GM18498 (cell line): ENCODE measurements around the gene TMPRSS13.

Experiments used
- ATAC-seq: cut with Tn5 transposase; IDR thresholded peaks from one replicate; pipeline ENCODE4 v1.9.1; 2021; ENCODE audit warnings: mild to moderate bottlenecking, moderate library complexity; ENCODE audit not compliant: unreplicated experiment

The TMPRSS13 gene

DNA sequence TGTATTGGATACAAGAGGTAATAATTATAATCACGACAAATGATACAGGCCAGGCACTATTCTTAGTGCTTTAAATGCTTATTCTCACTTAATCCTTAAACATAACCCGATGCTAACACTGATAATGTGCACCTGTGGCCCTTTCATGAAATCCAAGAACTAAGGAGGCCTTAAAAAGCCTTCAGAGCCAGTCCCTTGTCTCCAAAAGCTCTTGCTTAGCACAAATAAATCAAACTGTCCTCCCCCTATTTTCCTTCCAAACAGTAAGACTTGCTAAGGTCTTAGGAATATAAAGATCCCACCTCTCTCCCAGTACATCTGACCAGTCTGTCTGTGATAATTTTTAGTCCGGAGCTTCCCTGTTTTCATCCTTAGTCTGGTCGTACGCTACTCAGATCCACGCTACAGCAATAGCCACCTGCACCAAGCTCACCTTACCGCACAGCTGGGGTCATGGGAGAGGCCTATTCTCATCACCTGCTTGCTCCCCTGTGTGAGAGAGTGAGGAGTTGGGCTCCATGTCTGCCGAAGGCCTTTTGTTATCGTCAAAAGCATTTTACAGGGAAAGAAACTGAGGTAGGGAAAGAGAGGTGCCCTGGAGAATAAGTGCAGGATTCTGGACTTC, 69.6 kb downstream of the TMPRSS13 start:
- no peak for ATAC-seq

DNA sequence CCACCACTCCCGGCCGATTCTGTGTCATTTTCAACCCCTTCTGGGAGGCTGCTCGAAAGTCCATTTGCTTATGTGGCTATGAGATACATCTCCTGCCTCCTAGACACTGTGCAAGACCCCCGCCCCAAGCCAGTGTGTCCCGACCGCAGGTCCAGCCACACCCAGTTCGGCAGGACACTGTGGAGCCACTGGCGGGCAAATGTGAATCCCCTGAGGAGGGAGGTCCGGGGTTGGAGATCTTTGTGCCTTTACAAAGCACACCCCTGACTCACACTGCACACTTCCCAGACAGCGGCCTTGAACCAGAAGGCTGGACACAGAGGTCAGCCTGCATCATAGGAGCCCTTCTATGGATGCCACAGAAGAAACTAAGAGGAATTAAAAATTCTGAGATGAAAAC, 70.1 kb downstream of the TMPRSS13 start:
- ATAC-seq = no peak

DNA sequence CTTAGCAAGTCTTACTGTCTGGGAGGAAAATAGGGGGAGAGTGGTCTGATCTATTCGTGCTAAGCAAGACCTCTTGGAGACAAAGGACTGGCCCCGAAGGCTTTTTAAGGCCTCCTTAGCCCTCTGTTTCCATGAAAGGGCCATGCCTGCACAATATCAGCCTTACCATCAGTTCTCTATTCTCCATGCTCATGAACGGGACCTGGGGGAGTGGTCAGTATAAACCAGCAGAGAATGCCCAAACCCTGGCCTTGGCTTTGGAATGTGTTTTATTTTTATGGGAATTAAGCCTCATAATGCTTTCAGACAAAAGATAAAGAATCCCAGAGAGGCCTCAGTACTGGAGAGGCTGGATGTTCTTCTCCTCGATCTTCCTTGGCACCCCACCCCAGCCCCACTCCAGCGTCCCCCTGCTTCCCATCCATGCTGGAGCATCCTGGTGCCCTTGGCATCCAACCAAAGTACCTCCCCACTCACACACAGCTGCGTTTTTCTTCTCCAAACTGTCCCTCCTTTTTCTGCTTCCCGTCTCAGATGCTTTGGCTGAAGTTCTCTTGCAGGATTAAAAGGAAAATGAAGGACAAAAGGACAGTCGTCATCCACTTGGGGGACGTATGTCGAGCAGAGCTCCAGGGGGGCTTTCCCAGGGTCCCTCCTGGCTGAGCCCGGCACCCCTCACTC, 71.3 kb downstream of the TMPRSS13 start:
- no peak for ATAC-seq

GRCh38 chr11:117855912-117856651, 73.1 kb downstream of the TMPRSS13 start:
- no peak for ATAC-seq

DNA sequence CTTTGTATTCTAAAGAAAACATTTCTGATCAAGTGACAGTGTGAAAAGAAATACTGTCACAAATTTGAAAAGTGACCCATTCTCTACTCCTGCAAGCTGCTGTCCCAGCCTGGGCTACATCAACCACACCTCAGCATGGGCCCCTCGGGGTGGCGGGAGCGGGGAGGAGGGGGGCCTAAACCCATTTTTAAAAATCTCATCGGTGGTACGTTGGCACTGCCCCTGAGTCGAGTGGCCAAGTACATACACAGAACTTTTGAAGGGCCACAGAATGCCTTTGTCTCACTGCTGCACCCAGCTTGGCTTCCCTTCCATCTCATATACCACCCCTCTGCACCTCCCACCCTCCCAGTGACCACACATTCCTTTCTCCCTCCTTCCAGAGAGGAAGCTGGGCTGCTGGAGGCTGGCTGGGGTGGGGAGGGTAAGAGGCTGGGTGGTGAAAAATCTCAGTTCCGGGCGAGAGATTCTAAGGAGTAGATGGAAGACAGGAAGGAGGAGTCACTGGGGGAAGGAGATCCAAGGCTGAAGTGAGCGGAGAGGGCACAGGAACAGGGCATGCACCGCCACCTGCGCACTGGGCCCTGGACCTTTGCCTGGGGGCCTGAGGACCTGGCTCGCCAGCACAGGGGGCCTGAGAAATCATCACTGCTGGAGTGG, 73.9 kb downstream of the TMPRSS13 start:
- ATAC-seq = no peak

DNA sequence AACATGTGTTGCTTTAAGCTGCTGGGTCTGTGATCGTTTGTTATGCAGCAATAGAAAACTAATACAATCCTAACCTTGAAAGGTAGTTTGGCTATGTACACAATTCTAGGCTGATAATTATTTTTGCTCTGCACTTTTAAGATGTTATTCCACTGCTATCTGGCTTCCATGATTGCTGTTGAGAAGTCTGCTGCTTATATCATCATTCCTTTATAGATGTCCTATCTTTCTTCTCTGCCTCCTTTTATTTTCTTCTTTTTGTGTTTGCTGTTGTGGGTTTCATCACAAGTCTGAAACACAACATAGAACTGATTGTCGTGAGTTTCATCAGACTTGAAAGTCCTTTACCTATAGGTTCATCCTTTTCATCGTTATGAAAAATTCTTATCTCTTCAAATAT, 76.9 kb downstream of the TMPRSS13 start:
- ATAC-seq = no peak

DNA sequence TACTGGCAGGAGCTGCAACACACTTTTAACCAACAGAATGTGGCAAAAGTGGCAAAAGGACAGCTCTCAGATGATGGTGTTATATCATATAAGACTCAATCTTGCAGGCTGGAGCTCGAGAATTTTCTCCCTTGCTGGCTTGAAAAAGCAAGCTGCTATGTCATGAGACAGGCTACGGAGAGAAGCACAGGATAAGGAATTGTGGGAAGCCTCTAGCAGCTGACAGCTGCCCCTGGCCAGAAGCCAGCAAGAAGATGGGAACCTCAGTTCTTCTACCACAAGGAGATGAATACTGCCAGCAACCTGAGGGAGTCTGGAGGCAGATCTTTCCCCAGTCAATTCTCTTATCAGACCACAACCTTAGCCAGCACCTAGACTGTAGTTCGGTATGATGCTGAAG, 77.3 kb downstream of the TMPRSS13 start:
- ATAC-seq = no peak

- ATAC-seq = no peak
Observed at GRCh38 chr11:117851106-117851505, 78.1 kb downstream of the TMPRSS13 start.
